Measurements from ENCODE around the gene ADGRV1. TPM values are rescaled to one million over a fixed set of nuclear protein-coding genes. Genes with fewer than 3 reads are reported as not detected.

Gene ADGRV1
- total RNA-seq, 4 donors from 2014 or later = 0.08 to 0.87 (median 0.41) TPM

DNA sequence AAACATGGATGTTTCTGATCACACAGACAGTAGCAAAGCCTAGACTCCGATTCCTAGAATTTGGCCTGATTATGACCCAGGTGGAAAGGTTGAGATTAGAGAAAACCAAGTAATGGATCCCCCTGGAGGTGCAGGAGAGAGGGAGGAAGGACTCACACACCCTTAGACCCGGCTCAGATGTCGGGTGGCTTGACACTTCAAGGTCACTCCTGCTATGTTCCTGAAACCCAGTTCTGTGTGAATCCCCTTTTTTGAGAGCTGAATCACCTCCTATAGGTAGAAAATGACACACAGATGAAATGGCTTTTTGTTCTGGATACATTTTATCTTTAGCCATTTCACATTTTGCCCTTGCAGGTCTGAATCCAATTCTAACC is 631.7 kb downstream of the ADGRV1 start:
- Histone ChIP-seq H3K36me3 (no peaks in the 10 kb centered on the region), H3K4me1 (peaks cover 0 to 20% (median 2%) of the 10 kb centered on the region in 3 donors), H3K27ac (peak overlapping the region; percentile 58 to 79 (median 70)), H3K9me3 (no peaks in the 10 kb centered on the region), H3K4me3 (peak overlapping the region in 1 of 2 donors; percentile 13), H3K27me3 (no peaks in the 10 kb centered on the region)
- ATAC-seq = no peak
- no peak for TF ChIP-seq EP300 (IDR thresholded peaks at IDR 0.05)
- TF ChIP-seq POLR2A (IDR thresholded peaks at IDR 0.05) = no peak
- TF ChIP-seq CTCF (IDR thresholded peaks at IDR 0.05) = no peak
- no peak for TF ChIP-seq POLR2AphosphoS5 (IDR thresholded peaks at IDR 0.05)
- 11 to 20% methylated on average over 3 of the region's 3 CpGs for WGBS, 2 donors (ENCODE audit: low coverage in 1 of 2)

DNA sequence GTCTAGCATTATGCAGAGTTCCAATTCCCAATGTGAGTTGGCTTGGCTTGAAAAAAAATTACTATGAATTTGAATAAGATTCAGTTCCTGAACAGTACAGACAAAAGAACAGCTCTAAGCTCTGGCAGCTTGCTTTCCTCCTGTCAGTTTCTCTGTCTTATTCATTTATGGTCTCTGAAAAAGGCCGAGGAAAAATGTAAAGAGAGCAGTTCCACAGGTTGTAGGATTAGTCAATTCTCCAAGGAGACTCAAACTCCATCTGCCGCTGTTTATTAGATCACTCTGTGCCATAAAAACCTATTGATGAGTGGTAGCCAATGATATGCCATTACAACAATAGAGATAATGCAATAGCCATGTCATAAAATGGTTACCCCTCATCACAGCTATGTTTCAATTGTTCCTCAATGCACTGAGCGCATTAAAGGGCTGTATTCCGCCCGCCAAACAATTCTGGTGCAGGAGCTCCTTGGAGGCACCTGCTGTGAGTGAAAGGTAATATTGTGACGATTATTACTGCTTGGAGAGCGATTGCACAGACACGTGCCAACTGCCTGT is 636.3 kb downstream of the ADGRV1 start:
- no peak for TF ChIP-seq EP300 (IDR thresholded peaks at IDR 0.05)
- Histone ChIP-seq H3K9me3 (no peaks in the 10 kb centered on the region), H3K27me3 (no peaks in the 10 kb centered on the region), H3K36me3 (no peaks in the 10 kb centered on the region), H3K4me1 (peaks cover 0 to 12% (median 0%) of the 10 kb centered on the region in 3 donors), H3K4me3 (no peak overlapping the region), H3K27ac (no peak overlapping the region)
- no peak for ATAC-seq
- 92 to 100% methylated on average over 4 to 8 of the region's 8 CpGs for WGBS, 2 donors (ENCODE audit: low coverage in 1 of 2)

- H3K4me1 ChIP-seq = no peaks in the 10 kb centered on the region
- no peak overlapping the region for H3K4me3 ChIP-seq
- H3K27me3 ChIP-seq = no peaks in the 10 kb centered on the region
- H3K27ac ChIP-seq = no peak overlapping the region
- H3K36me3 ChIP-seq = no peaks in the 10 kb centered on the region
- TF ChIP-seq POLR2AphosphoS5 (IDR thresholded peaks at IDR 0.05) (no peak), POLR2A (IDR thresholded peaks at IDR 0.05) (no peak), EP300 (IDR thresholded peaks at IDR 0.05) (no peak), CTCF (IDR thresholded peaks at IDR 0.05) (no peak)
- 98 to 100% methylated on average over 2 of the region's 2 CpGs for WGBS, 2 donors (ENCODE audit: low coverage in 1 of 2)
- no peak for ATAC-seq
- no peaks in the 10 kb centered on the region for H3K9me3 ChIP-seq
These were observed 642.1 kb downstream of the ADGRV1 start for GRCh38 chr5:91200692-91201091.

- no peak for ATAC-seq
- 100% methylated on average over 1 of the region's 5 CpGs; no CpG with 5 or more reads in 1 of the 2 donors for WGBS, 2 donors (ENCODE audit: low coverage in 1 of 2)
- Histone ChIP-seq H3K4me3 (no peak overlapping the region), H3K36me3 (no peaks in the 10 kb centered on the region), H3K27me3 (no peaks in the 10 kb centered on the region), H3K4me1 (peaks cover 0 to 3% (median 0%) of the 10 kb centered on the region in 3 donors), H3K27ac (no peak overlapping the region), H3K9me3 (no peaks in the 10 kb centered on the region)
- TF ChIP-seq POLR2A (IDR thresholded peaks at IDR 0.05) (no peak), POLR2AphosphoS5 (IDR thresholded peaks at IDR 0.05) (no peak), EP300 (IDR thresholded peaks at IDR 0.05) (no peak), CTCF (IDR thresholded peaks at IDR 0.05) (no peak)
These were observed 647.5 kb downstream of the ADGRV1 start for GRCh38 chr5:91206103-91206502.

DNA sequence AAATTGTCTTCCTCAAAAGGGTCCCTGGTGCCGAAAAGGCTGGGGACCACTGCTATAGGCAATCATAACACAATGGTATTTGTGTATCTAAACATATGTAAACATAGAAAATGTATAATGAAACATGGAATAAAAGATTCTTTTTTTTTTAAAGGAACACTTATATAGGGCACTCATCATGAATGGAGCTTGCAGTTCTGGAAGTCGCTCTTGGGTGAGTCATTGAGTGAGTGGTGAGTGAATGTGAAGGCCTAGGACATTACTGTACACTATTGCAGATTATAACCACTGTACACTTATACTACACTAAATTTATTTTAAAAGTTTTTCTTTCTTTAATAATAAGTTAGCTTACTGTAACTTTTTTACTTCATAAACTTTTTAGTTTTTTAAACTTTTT is 648.1 kb downstream of the ADGRV1 start:
- 79 to 92% methylated on average over 1 to 2 of the region's 2 CpGs for WGBS, 2 donors (ENCODE audit: low coverage in 1 of 2)
- H3K4me3 ChIP-seq = no peak overlapping the region
- no peaks in the 10 kb centered on the region for H3K27me3 ChIP-seq
- ATAC-seq = no peak
- H3K36me3 ChIP-seq = no peaks in the 10 kb centered on the region
- peaks cover 0 to 8% (median 0%) of the 10 kb centered on the region in 3 donors for H3K4me1 ChIP-seq
- H3K27ac ChIP-seq = no peak overlapping the region
- TF ChIP-seq CTCF (IDR thresholded peaks at IDR 0.05) (no peak), POLR2AphosphoS5 (IDR thresholded peaks at IDR 0.05) (no peak), EP300 (IDR thresholded peaks at IDR 0.05) (no peak), POLR2A (IDR thresholded peaks at IDR 0.05) (no peak)
- H3K9me3 ChIP-seq = no peaks in the 10 kb centered on the region
